Right atrium auricular region (tissue), 2 donors: ENCODE measurements around the gene SYNDIG1L. TPM values are rescaled to one million over a fixed set of nuclear protein-coding genes. Genes with fewer than 3 reads are reported as not detected.

Experiments
- DNase-seq: peaks from one replicate; pipeline ENCODE4 v3.0.0-alpha.2; 2019; ENCODE audit warnings: low spot score
- H3K27ac ChIP-seq, 2 donors: fragments of 200-600 bp; sonication (generic); 1 replicate in 1 of 2; 2 replicates in 1 of 2; pipeline ENCODE4 v1.5.1; 2016 to 2019
- H3K27me3 ChIP-seq, 2 donors: fragments of 200-600 bp; sonication (generic); one replicate each; pipeline versions ENCODE4 v1.5.1 to v1.6.0; 2017 to 2019
- H3K36me3 ChIP-seq: fragments of 200-600 bp; sonication (generic); one replicate; pipeline ENCODE4 v1.5.1; 2016
- H3K4me1 ChIP-seq, 2 donors: fragments of 200-600 bp; sonication (generic); one replicate each; pipeline versions ENCODE4 v1.5.1 to v1.6.0; 2017 to 2019
- H3K4me3 ChIP-seq, 2 donors: fragments of 200-600 bp; sonication (generic); 1 replicate in 1 of 2; 2 replicates in 1 of 2; pipeline ENCODE4 v1.5.1; 2017 to 2019; ENCODE audit warnings: mild to moderate bottlenecking in 1 of 2, moderate library complexity in 1 of 2
- H3K9me3 ChIP-seq, 2 donors: fragments of 200-600 bp; sonication (generic); one replicate each; pipeline ENCODE4 v1.5.1; 2019
- total RNA-seq, 2 donors: library from RNA; depleted of rRNA; stranded (reverse); fragments of >200 nt; gene quantifications; one replicate each; pipeline ENCODE4 v1.1.0, GENCODE V29; 2016
- TF ChIP-seq, protein P1 (sequence below), 2 donors: fragments of 200-600 bp; sonication (generic); IDR thresholded peaks; one replicate each; pipeline ENCODE4 v1.5.1; 2019; ENCODE audit warnings: antibody characterized with exemption in 2 of 2

The SYNDIG1L gene
- total RNA-seq, 2 donors from 2014 or later = 0.12 to 0.22 TPM

GRCh38 chr14:74418031-74418430, 8.0 kb downstream of the SYNDIG1L start:
- H3K4me3 ChIP-seq = no peak overlapping the region
- no peak for DNase-seq
- H3K27me3 ChIP-seq = no peaks in the 10 kb centered on the region
- TF ChIP-seq, protein P1, sequence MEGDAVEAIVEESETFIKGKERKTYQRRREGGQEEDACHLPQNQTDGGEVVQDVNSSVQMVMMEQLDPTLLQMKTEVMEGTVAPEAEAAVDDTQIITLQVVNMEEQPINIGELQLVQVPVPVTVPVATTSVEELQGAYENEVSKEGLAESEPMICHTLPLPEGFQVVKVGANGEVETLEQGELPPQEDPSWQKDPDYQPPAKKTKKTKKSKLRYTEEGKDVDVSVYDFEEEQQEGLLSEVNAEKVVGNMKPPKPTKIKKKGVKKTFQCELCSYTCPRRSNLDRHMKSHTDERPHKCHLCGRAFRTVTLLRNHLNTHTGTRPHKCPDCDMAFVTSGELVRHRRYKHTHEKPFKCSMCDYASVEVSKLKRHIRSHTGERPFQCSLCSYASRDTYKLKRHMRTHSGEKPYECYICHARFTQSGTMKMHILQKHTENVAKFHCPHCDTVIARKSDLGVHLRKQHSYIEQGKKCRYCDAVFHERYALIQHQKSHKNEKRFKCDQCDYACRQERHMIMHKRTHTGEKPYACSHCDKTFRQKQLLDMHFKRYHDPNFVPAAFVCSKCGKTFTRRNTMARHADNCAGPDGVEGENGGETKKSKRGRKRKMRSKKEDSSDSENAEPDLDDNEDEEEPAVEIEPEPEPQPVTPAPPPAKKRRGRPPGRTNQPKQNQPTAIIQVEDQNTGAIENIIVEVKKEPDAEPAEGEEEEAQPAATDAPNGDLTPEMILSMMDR (IDR thresholded peaks at IDR 0.05) = no peak
- no peaks in the 10 kb centered on the region for H3K9me3 ChIP-seq
- no peaks in the 10 kb centered on the region for H3K4me1 ChIP-seq
- H3K36me3 ChIP-seq = no peaks in the 10 kb centered on the region
- H3K27ac ChIP-seq = no peak overlapping the region

GRCh38 chr14:74417611-74418010, 8.4 kb downstream of the SYNDIG1L start:
- TF ChIP-seq, protein P1 (IDR thresholded peaks at IDR 0.05) = no peak
- Histone ChIP-seq H3K36me3 (no peaks in the 10 kb centered on the region), H3K27ac (no peak overlapping the region), H3K4me3 (no peak overlapping the region), H3K27me3 (no peaks in the 10 kb centered on the region), H3K9me3 (no peaks in the 10 kb centered on the region), H3K4me1 (no peaks in the 10 kb centered on the region)
- no peak for DNase-seq

DNA sequence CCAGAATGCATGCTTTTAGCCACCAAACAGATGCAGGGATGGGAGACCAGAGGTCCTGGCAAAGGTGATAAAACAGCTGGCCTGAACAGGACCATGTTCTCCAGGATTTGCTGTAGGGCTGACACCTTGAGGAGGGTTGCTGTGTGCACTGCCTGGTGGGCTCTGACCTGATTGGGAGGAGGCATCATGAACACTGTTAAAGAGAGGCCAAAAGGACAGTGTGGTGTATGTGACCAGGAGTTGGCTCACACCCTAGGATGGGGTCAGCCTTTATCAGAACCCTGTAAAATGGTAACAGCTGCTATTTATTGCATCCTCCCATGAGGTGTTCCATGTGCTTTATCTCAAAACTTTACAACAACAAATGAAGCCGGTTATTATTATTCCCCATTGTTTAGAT, 8.8 kb downstream of the SYNDIG1L start:
- H3K27me3 ChIP-seq = no peaks in the 10 kb centered on the region
- no peaks in the 10 kb centered on the region for H3K4me1 ChIP-seq
- no peaks in the 10 kb centered on the region for H3K36me3 ChIP-seq
- TF ChIP-seq, protein P1 (IDR thresholded peaks at IDR 0.05) = no peak
- H3K4me3 ChIP-seq = no peak overlapping the region
- no peak overlapping the region for H3K27ac ChIP-seq
- no peak for DNase-seq
- H3K9me3 ChIP-seq = no peaks in the 10 kb centered on the region

DNA sequence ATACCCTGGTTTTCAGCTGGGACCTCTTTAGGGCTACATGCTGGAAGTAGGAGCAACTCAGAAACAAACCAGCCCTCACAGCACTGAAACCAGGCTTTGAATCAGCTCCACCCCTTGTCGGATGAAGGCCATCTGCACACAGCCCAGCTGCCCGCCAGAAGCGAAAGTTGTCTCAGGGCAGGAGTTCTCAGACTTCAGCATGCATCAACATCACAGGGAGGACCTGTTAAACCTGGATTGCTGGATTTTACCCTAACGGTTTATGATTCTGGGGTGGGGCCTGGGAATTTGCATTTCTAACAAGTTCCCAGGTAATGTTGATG, 10.9 kb downstream of the SYNDIG1L start:
- no peaks in the 10 kb centered on the region for H3K27me3 ChIP-seq
- no peak for DNase-seq
- TF ChIP-seq, protein P1 (IDR thresholded peaks at IDR 0.05) = no peak
- H3K36me3 ChIP-seq = no peaks in the 10 kb centered on the region
- no peaks in the 10 kb centered on the region for H3K4me1 ChIP-seq
- no peak overlapping the region for H3K27ac ChIP-seq
- H3K9me3 ChIP-seq = no peaks in the 10 kb centered on the region
- H3K4me3 ChIP-seq = no peak overlapping the region

DNA sequence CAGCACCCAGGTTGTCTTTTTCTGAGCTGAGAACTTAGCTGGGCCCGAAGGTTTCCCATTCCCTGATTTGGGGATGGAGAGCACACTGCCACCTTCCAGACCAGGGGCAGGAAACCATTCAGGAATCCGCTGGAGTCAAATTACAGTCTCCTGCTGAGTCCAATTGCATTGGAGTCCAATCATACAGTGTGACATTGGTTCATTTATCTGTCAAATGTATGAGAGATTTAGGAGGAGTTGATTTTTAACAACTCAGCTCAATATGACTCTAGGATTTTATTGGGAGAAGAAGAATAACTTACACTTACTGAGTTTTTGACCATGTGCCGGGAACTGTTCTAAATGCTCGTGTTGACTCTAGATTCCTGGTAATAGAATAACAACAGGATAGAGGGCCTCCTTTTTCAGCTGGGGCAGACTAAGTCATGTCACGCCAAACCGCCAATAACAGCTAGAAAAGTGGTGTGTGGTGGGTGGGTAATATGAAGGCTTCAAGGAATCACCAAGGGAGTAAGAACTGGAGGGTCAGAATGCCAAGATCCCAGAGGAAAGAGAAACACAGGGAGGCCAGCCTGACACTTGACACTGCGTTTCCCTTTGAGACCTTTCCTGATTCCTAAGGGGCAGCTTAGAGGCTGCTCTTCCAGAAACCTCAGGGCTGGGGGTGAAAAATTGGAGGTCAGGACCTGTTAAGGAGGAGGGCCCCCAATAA, 11.5 kb downstream of the SYNDIG1L start:
- Histone ChIP-seq H3K4me3 (no peak overlapping the region), H3K4me1 (no peaks in the 10 kb centered on the region), H3K36me3 (no peaks in the 10 kb centered on the region), H3K27ac (no peak overlapping the region), H3K9me3 (no peaks in the 10 kb centered on the region), H3K27me3 (no peaks in the 10 kb centered on the region)
- TF ChIP-seq, protein P1 (IDR thresholded peaks at IDR 0.05) = no peak
- DNase-seq = no peak

GRCh38 chr14:74413627-74414026, 12.4 kb downstream of the SYNDIG1L start:
- H3K27ac ChIP-seq = no peak overlapping the region
- TF ChIP-seq, protein P1 (IDR thresholded peaks at IDR 0.05) = no peak
- H3K36me3 ChIP-seq = no peaks in the 10 kb centered on the region
- H3K9me3 ChIP-seq = no peaks in the 10 kb centered on the region
- no peaks in the 10 kb centered on the region for H3K27me3 ChIP-seq
- no peaks in the 10 kb centered on the region for H3K4me1 ChIP-seq
- no peak overlapping the region for H3K4me3 ChIP-seq
- no peak for DNase-seq
